ENCODE data around the gene LAMC2. TPM values are rescaled to one million over a fixed set of nuclear protein-coding genes. Genes with fewer than 3 reads are reported as not detected.

The LAMC2 gene
- total RNA-seq, 1 donor: 3.3 TPM

DNA sequence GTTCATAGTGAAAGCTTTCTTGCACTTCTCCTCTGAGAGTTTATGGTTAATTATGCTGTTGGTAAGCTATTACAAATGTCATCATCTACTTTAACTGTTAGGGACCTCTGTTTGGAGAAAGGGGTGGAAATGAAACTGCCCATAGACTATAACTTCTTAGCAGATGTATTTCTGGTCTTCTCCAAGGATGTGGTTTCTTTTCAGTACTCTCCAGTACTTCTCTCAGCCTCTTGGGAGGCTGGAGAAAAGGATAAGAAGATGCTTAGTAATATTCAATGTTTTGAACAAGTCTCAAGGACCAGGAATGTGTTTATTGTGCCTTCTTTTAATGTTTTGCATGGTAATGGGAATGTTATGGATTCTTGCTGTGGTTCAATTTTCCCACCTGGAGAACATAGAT, 60.4 kb downstream of the LAMC2 start:
- Histone ChIP-seq H3K4me3 (ENCODE audit: insufficient read depth, low read length) (no peak overlapping the region), H3K36me3 (ENCODE audit: insufficient read depth, low read length) (no peaks in the 10 kb centered on the region), H3K27ac (ENCODE audit: low read depth, low read length) (no peak overlapping the region), H3K4me1 (ENCODE audit: insufficient read depth, low read length) (peaks cover 29% of the 10 kb centered on the region), H3K9me3 (ENCODE audit: low read depth, low read length) (no peaks in the 10 kb centered on the region), H3K27me3 (ENCODE audit: insufficient read depth, low read length) (no peaks in the 10 kb centered on the region), H4K20me1 (ENCODE audit: insufficient read depth, low read length) (no peaks in the 10 kb centered on the region), H3K79me2 (ENCODE audit: insufficient read depth, low read length) (no peaks in the 10 kb centered on the region), H2AFZ (ENCODE audit: low read length) (no peak overlapping the region), H3K4me2 (ENCODE audit: insufficient read depth, low read length) (no peak overlapping the region)
- TF ChIP-seq CTCF (IDR thresholded peaks at IDR 0.05; ENCODE audit: extremely low read depth, low read depth, low read length): no peak
- DNase-seq (ENCODE audit: insufficient read length, low spot score, missing footprints): no peak

DNA sequence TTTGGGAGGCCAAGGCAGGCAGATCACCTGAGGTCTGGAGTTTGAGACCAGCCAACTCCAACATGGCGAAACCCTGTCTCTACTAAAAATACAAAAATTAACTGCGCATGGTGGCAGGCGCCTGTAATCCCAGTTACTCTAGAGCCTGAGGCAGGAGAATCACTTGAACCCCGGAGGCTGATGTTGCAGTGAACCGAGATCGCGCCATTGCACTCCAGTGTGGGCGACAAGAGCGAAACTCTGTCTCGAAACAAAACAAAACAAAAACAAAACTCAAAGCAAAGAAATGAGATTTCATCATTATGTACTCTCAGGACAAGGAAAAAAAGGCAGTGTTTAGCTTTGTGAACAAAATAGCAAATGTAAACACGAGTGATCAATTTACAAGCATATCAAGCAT, 61.0 kb downstream of the LAMC2 start:
- Histone ChIP-seq H3K4me1 (ENCODE audit: insufficient read depth, low read length) (peaks cover 23% of the 10 kb centered on the region), H3K4me2 (ENCODE audit: insufficient read depth, low read length) (no peak overlapping the region), H3K27ac (ENCODE audit: low read depth, low read length) (no peak overlapping the region), H3K79me2 (ENCODE audit: insufficient read depth, low read length) (no peaks in the 10 kb centered on the region), H4K20me1 (ENCODE audit: insufficient read depth, low read length) (no peaks in the 10 kb centered on the region), H3K4me3 (ENCODE audit: insufficient read depth, low read length) (no peak overlapping the region), H3K36me3 (ENCODE audit: insufficient read depth, low read length) (no peaks in the 10 kb centered on the region), H3K9me3 (ENCODE audit: low read depth, low read length) (no peaks in the 10 kb centered on the region), H2AFZ (ENCODE audit: low read length) (no peak overlapping the region), H3K27me3 (ENCODE audit: insufficient read depth, low read length) (no peaks in the 10 kb centered on the region)
- no peak for DNase-seq (ENCODE audit: insufficient read length, low spot score, missing footprints)
- no peak for TF ChIP-seq CTCF (IDR thresholded peaks at IDR 0.05; ENCODE audit: extremely low read depth, low read depth, low read length)

GRCh38 chr1:183247484-183247883, 61.4 kb downstream of the LAMC2 start:
- no peak overlapping the region for H3K27ac ChIP-seq (ENCODE audit: low read depth, low read length)
- no peak for TF ChIP-seq CTCF (IDR thresholded peaks at IDR 0.05; ENCODE audit: extremely low read depth, low read depth, low read length)
- no peaks in the 10 kb centered on the region for H3K9me3 ChIP-seq (ENCODE audit: low read depth, low read length)
- H3K4me2 ChIP-seq (ENCODE audit: insufficient read depth, low read length): no peak overlapping the region
- peaks cover 18% of the 10 kb centered on the region for H3K4me1 ChIP-seq (ENCODE audit: insufficient read depth, low read length)
- no peaks in the 10 kb centered on the region for H3K79me2 ChIP-seq (ENCODE audit: insufficient read depth, low read length)
- no peak overlapping the region for H2AFZ ChIP-seq (ENCODE audit: low read length)
- DNase-seq (ENCODE audit: insufficient read length, low spot score, missing footprints): no peak
- H3K4me3 ChIP-seq (ENCODE audit: insufficient read depth, low read length): no peak overlapping the region
- H3K27me3 ChIP-seq (ENCODE audit: insufficient read depth, low read length): no peaks in the 10 kb centered on the region
- no peaks in the 10 kb centered on the region for H3K36me3 ChIP-seq (ENCODE audit: insufficient read depth, low read length)
- H4K20me1 ChIP-seq (ENCODE audit: insufficient read depth, low read length): no peaks in the 10 kb centered on the region

- DNase-seq (ENCODE audit: insufficient read length, low spot score, missing footprints): no peak
- Histone ChIP-seq H3K9me3 (ENCODE audit: low read depth, low read length) (no peaks in the 10 kb centered on the region), H3K36me3 (ENCODE audit: insufficient read depth, low read length) (no peaks in the 10 kb centered on the region), H3K4me2 (ENCODE audit: insufficient read depth, low read length) (no peak overlapping the region), H3K79me2 (ENCODE audit: insufficient read depth, low read length) (no peaks in the 10 kb centered on the region), H2AFZ (ENCODE audit: low read length) (no peak overlapping the region), H3K27me3 (ENCODE audit: insufficient read depth, low read length) (no peaks in the 10 kb centered on the region), H3K27ac (ENCODE audit: low read depth, low read length) (no peak overlapping the region), H4K20me1 (ENCODE audit: insufficient read depth, low read length) (no peaks in the 10 kb centered on the region), H3K4me1 (ENCODE audit: insufficient read depth, low read length) (peaks cover 16% of the 10 kb centered on the region), H3K4me3 (ENCODE audit: insufficient read depth, low read length) (no peak overlapping the region)
- no peak for TF ChIP-seq CTCF (IDR thresholded peaks at IDR 0.05; ENCODE audit: extremely low read depth, low read depth, low read length)
Measured at GRCh38 chr1:183247931-183248330, 61.9 kb downstream of the LAMC2 start.

Data from osteoblast (primary cell).